GM18951 (cell line): ENCODE results near the gene PAFAH1B1.
"Not testable (repeated sequence)": the region's sequence is repeated elsewhere in the genome, so short reads cannot be mapped to it uniquely, and the experiment has no call there.

ENCODE experiments used
- POLR2A ChIP-seq: IDR thresholded peaks from 4 replicates; pipeline ENCODE4 v1.6.1; 2011; ENCODE audit warnings: mild to moderate bottlenecking; ENCODE audit not compliant: insufficient read length, insufficient read depth; ENCODE audit errors: extremely low read depth
- in situ Hi-C: fragments of 300-500 bp; cut with MboI; formaldehyde crosslinking; loops from one replicate; pipeline ENCODE4 v1.12.0; 2022; ENCODE audit warnings: low sequenced_read_pairs, mixed read lengths, inconsistent platforms; ENCODE audit not compliant: unreplicated experiment

Gene PAFAH1B1

GRCh38 chr17:2592971-2593820 is at the start of gene PAFAH1B1:
PAFAH1B1 (plus strand) TSS chr17:2593654; CDS start chr17:2638289, 44,635 bp downstream.
- TF ChIP-seq POLR2A = peak; percentile 96
- in situ Hi-C loops = no loop called here

GRCh38 chr17:2545393-2545792 is 48.1 kb upstream of the PAFAH1B1 start:
- in situ Hi-C loops = no loop called here
- TF ChIP-seq POLR2A = no peak

- in situ Hi-C loops = no loop called here
These were observed 46.3 kb upstream of the PAFAH1B1 start for GRCh38 chr17:2547176-2547575.

GRCh38 chr17:2548026-2548425 is 45.4 kb upstream of the PAFAH1B1 start:
- in situ Hi-C loops = not testable (repeated sequence)

More at GRCh38 chr17:2547176-2547575, 46.3 kb upstream of the PAFAH1B1 start:
- TF ChIP-seq POLR2A = no peak

GRCh38 chr17:2549392-2550211 is 43.9 kb upstream of the PAFAH1B1 start:
- TF ChIP-seq POLR2A = no peak
- in situ Hi-C loops = no loop called here

- in situ Hi-C loops = no loop called here
- TF ChIP-seq POLR2A = no peak
These were observed 42.0 kb upstream of the PAFAH1B1 start for GRCh38 chr17:2551493-2551892.

- TF ChIP-seq POLR2A = no peak
- in situ Hi-C loops = no loop called here
These were observed 41.5 kb upstream of the PAFAH1B1 start for GRCh38 chr17:2551928-2552327.

- no peak for TF ChIP-seq POLR2A
- in situ Hi-C loops = no loop called here
These were observed 32.8 kb upstream of the PAFAH1B1 start for GRCh38 chr17:2560658-2561057.

GRCh38 chr17:2562162-2562858 is 31.1 kb upstream of the PAFAH1B1 start:
- in situ Hi-C loops = no loop called here
- no peak for TF ChIP-seq POLR2A

- in situ Hi-C loops = no loop called here
- TF ChIP-seq POLR2A = no peak
These were observed 30.4 kb upstream of the PAFAH1B1 start for GRCh38 chr17:2563061-2563460.

GRCh38 chr17:2563543-2563942 is 29.9 kb upstream of the PAFAH1B1 start:
- no peak for TF ChIP-seq POLR2A
- in situ Hi-C loops = no loop called here

- no peak for TF ChIP-seq POLR2A
- in situ Hi-C loops = no loop called here
These were observed 28.6 kb upstream of the PAFAH1B1 start for GRCh38 chr17:2564877-2565276.

GRCh38 chr17:2566056-2566455 is 27.4 kb upstream of the PAFAH1B1 start:
- no peak for TF ChIP-seq POLR2A
- in situ Hi-C loops = no loop called here
